Measurements from ENCODE around the gene ZNF101. TPM values are rescaled to one million over a fixed set of nuclear protein-coding genes. Genes with fewer than 3 reads are reported as not detected.

ZNF101 gene
- 7.2 and 9.6 TPM in 2 replicates for total RNA-seq

DNA sequence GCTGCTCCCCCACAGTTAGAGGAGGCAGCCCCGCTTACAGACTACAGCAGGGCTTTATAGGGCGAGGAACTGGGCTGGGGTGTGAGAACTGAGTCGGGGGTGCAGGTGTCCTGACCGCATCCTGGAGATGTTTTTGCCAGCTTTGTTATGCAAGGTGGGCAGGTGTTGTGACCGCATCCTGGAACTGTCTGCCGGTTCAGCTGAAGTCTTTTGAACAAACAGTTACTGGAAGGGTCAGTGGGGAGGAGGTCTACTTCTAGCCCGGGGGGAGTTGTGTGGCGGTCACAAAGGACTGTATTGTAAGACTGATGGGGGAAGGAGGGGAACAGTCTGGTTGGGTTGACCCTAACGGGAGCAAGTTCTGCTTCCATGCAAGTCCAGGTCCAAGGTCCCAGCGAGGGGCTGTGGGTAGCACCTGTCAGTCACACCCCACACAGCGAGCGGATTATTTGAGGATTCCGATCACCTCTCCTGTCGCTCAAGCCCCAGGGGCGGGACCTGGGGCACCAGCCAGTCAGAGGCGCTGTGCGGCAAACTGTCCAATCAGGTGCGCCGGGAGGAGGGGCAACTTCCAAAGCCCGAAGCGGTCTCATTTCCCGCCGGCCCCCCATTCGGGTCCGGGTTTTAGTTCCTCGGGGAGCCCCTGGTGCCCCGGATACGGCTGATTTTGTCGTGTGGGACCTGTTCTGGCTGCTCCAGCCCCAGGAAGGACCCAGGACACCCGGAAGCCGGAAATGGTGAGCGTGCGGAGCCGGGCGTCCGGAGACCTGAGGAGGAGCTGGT, at the start of gene ZNF101:
Gene ZNF101, plus strand, starts transcription at position 610 of the 783 bp plus-strand sequence. Its CDS starts 125 bp downstream, at position 735.

DNA sequence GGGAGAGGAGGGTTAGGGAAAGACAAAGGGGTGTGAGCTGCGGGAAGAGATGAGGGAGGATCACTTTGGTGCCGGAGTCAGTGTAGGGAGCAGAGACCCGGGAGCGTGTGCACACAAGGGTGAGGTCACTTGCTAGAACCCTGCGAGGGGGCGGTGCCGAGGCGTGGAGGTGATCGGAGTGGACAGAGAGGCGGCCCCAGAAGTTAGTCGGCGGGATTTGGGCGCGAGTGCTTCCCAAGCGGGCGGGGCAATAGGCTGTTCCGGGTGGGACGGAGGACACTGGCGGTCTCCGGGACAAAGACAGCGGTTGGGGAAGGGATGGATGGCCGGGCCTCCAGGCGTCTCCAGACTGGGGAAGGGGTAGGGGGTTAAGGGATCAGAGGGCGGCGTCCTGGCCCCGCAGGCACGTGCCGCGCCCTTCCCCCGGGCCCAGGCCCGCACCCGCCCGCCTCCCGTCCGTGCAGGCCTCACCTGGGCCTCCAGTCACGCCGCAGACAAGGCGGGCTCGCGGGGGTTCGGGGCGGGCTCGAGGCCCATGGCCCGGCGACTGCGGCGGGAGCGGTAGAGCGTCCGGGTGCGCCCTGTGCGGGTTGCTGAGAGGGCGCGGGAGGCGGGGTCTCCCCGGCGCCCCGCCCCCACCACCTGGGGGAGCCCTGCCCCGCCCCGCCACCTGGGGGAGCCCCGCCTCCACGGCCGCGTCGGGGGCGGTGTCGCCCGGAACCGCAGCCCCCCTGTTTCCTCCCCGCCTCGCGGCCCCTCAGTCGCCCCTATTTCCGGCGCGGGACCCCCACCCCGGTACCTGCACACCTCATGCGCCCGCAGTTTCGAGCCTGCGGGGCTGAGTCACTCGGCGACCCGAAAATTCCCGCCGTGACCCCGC, 40.8 kb upstream of the ZNF101 start, which contains the start of gene LPAR2:
Gene LPAR2, minus strand, starts transcription at position 600 of the 880 bp plus-strand sequence. CDS start 945 bp downstream, outside the sequence.

GRCh38 chr19:19643158-19644053, 25.2 kb upstream of the ZNF101 start, which contains the start of gene GMIP:
Gene GMIP (minus strand): TSS chr19:19643657. CDS start chr19:19643529, 128 bp downstream.

DNA sequence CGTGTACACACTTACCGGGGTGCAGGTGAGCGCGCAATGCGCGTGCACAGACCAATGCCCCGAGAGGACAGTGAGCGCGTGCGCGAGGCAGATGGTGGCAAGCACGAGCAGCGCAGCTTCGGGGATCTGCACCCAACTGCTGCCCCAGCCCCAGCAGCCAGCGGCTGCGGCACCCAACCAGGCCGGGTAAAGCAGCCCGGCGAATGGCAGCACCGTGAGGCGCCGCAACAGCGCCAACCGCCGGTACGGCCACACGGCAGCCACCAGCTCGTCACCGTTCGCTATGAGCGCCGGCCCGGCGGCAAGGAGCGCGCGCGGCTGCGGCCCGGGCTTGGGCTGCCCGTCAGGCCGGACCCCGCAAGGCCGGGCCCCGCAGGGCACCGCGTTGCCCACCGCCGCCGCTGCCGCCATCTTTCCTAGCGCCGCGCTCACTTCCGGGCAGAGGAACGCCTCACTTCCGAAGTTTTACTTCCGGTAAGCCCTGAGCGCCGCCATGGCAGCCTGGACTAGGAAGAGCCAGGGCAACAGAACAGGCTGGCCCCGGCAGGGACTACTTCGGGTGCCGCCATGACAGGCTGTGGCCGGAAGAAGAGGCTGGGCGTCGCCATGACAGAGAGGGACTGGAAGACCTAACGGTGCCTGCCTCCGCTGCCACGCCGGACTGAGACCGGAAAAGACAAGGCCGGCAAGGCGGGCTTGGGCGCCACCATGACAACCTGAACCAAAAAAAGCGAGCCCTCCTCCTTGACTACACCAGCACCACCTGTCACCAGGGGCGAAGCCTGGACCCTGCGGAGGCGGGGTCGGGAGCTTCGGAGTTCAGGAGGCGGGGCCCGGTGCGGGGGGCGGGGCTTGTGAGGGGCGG, 5.2 kb upstream of the ZNF101 start, which contains the start of gene ATP13A1:
Gene ATP13A1, minus strand, starts transcription at position 421 of the 865 bp plus-strand sequence. Its CDS starts 10 bp downstream, at position 411.

GRCh38 chr19:19732579-19733501, 64.2 kb downstream of the ZNF101 start, which contains the start of gene ZNF14:
Gene ZNF14 (minus strand): TSS chr19:19733112. CDS start chr19:19732958, 154 bp downstream.

Other genes with a start within 250 kb of the ZNF101 start
- 0.10 and 0.13 TPM in 2 replicates for gene TSSK6, start 153.3 kb upstream of the ZNF101 start, total RNA-seq
- gene NDUFA13, start 152.6 kb upstream of the ZNF101 start, total RNA-seq, result 48.5 and 82.0 TPM in 2 replicates
- 0.05 and 0.07 TPM in 2 replicates for gene YJEFN3, start 139.9 kb upstream of the ZNF101 start, total RNA-seq
- gene CILP2, start 130.6 kb upstream of the ZNF101 start, total RNA-seq, result not detected in 2 replicates
- not detected in 2 replicates for gene PBX4, start 50.2 kb upstream of the ZNF101 start, total RNA-seq
- 1.2 and 1.7 TPM in 2 replicates for gene LPAR2, start 40.6 kb upstream of the ZNF101 start, total RNA-seq
- gene GMIP, start 25.2 kb upstream of the ZNF101 start, total RNA-seq, result 9.9 and 10.2 TPM in 2 replicates
- gene ATP13A1, start 5.2 kb upstream of the ZNF101 start, total RNA-seq, result 51.6 and 65.6 TPM in 2 replicates
- 1.5 and 3.4 TPM in 2 replicates for gene ZNF14, start 64.3 kb downstream of the ZNF101 start, total RNA-seq
- gene ZNF506, start 152.9 kb downstream of the ZNF101 start, total RNA-seq, result 6.6 and 11.2 TPM in 2 replicates
- 2.3 and 3.1 TPM in 2 replicates for gene ZNF253, start 197.0 kb downstream of the ZNF101 start, total RNA-seq
- gene ZNF93, start 232.1 kb downstream of the ZNF101 start, total RNA-seq, result 6.6 and 11.4 TPM in 2 replicates